Embryonic facial prominence (tissue), 1 donor: ENCODE data around the gene BCAR1.
"Not testable (repeated sequence)": the region's sequence is repeated elsewhere in the genome, so short reads cannot be mapped to it uniquely, and the experiment has no call there.

Experiments used
- DNase-seq: peaks from one replicate; pipeline ENCODE4 v3.0.0-alpha.2; 2016; ENCODE audit errors: extremely low spot score

The BCAR1 gene

GRCh38 chr16:75251280-75252048, at the start of gene BCAR1:
Gene BCAR1 (minus strand): TSS chr16:75251624. CDS start chr16:75251482, 142 bp downstream.
- no peak for DNase-seq

DNA sequence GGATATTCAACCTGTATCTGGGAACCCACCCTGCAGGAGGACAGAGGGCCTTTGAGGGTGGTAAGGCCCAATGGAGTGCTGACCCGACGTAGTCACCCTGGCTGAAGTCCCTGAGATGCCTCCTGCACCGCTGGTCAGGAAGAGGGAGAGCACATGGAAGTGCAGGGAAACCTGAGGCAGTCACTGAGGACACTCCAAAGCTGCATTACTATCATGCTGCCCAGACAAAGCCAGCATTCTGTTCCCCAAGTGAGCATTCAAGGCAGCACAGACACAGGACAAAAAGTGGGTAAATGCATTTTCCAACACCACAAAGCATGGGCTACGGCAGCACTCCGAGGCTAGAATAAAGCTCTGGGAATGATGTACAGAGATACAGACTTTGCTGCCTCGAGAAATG, 46.8 kb upstream of the BCAR1 start:
- DNase-seq: no peak

- DNase-seq: no peak
These were observed 45.2 kb upstream of the BCAR1 start for GRCh38 chr16:75296606-75297005.

- no peak for DNase-seq
These were observed 43.5 kb upstream of the BCAR1 start for GRCh38 chr16:75294773-75295459.

GRCh38 chr16:75293772-75294171, 42.3 kb upstream of the BCAR1 start:
- no peak for DNase-seq

DNA sequence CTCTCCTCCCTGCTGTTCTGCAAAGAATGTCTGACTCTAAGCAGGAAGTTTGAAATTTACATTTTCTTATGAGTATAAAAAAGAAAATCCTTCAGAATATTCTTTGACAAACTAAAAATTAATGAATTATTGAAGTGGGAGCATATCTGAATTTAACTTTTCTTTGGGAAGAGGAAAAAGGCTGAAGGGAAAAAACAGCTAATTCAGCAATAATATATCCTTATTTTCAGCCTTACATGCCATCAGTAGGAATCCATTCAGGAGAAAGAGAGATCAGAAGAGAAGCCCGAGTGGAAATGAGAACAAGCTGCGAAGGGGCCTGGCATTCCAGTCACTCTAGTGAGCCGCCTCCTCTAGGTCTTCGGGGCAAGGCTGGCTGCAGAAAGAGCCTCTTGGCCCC, 41.7 kb upstream of the BCAR1 start:
- DNase-seq: no peak

DNA sequence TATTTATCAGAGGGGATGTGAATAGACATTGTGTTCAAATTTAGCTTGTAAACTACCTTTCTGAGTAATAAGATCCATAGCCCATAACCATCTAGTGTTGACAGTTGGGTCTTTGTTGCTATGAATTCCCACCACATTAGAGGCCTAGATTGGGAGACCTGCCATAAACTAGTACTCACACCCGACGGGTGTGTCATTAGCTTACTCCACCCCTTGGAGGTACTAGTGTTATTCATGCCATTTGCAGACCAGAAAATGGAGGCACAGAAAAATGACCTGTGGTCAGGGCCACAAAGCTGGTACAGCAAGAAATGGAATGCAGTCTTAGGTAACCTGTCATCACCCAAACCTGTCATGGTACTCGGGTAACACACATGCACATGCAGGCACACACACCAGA, 41.3 kb upstream of the BCAR1 start:
- DNase-seq: no peak

DNA sequence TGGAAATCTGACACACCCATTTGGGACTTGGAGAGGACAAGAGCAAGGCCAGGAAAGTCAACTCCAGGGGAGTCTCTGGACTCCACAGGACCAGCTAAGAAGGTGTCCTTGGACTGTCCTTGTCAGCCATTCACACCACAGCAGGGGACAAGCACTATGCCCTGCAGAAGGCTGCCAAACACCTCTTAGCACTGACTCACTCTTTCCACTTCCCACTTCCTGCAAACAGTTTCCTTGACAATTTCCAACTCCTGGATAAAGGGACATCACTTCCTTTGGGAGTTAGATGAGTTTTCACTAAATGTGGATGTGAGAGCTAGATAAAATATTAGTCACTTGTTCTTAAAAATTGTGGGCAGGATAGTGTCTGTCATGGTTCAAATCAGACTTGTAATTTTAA, 37.8 kb upstream of the BCAR1 start:
- no peak for DNase-seq

DNA sequence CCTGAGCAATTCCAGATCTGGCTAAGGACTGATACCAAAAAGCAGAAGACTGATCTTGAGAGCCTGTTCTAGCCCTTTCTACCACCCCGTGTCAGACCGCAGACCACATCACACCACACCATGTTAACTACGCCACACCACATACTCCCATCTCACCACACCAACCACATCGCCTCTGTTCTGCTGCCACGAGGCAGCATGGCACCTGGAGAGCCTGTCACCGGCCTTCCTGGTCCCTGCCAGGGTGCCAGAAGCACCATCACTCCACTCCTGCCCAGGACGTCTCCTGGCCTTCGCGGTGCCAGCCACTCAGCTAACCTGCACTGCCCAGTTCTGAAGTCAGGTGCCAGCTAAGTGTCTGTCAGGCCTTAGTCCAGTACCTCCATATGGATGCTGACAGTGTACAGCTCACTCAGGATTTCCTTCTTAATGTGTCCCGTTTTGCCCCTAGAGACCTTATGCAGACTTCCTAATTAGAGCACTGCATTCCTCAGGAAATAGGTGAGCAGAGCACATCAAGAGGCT, 37.2 kb upstream of the BCAR1 start:
- DNase-seq: no peak

- DNase-seq: no peak
These were observed 36.8 kb upstream of the BCAR1 start for GRCh38 chr16:75288181-75288580.

DNA sequence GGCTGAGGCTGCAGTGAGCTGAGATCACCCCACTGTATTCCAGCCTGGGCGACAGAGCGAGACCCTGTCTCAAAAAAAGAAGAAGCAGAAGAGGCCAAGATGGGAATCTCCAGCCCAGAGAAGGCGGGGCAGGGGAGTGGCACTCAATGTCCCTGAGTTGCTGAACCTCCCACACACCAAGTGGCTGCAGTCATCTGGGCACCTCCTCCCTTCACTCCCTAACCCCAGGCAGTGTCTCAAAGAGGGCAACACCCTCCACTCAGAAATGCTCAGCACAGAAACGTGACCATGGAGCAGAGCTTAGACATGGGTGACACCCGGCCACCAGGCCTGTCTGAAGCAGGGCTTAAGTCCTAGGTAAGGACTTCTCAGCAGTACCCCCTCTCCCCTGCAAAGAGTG, 36.3 kb upstream of the BCAR1 start:
- no peak for DNase-seq

GRCh38 chr16:75286389-75286788, 35.0 kb upstream of the BCAR1 start:
- DNase-seq: no peak

DNA sequence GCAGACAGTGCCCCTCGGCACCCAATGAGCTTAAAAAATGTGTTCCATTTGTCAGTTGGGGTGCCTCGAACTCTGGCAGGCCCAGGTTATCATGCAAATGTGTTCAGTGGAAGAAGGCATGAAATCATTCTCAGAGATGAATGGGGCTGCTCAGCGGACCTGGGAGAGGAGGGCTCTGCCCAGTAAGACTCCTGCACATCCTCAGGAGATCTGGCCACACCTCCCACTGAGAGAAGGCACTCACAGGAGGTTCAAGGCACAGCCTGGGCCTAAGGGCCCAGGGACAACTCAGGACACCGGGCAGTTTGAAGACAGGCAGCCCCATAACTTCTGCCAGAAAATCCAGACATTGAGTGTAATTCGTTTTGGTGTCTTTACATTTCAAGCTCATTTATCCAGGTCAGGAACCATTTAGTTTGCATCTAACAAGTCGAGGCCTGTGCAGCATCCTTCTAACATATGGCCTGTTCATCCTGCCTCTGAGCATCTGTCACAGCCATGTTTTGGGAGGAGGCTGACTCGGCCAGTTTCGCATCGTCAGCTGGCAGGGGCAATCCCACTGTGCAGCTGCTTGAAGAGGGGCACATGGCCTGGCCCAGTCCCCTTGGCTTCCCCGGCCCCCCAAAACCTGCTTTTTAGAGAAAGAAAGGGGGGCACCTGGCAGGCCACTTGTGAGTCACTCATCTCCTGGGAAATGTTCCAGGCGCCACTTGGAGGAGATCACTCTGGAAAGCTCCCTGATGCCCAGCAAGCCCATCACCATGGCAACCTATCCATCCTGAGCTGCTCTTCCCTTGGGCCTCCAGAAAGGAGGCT, 31.2 kb upstream of the BCAR1 start:
- no peak for DNase-seq

DNA sequence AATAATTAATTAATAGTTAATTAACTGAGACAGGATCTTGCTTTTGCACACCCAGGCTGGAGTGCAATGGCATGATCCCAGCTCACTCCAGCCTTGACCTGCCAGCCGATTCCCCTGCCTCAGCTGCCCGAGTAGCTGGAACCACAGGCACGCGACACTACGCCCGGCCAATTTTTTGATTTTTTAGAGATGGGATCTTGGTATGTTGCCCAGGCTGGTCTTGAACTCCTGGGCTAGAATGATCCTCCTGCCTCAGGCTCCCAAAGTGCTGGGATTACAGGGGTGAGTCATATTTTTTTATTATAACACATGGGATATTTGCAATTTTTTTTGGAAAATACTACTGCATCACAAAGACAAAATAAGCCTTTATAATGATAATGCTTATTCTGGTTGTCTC, 30.4 kb upstream of the BCAR1 start:
- DNase-seq: no peak

DNA sequence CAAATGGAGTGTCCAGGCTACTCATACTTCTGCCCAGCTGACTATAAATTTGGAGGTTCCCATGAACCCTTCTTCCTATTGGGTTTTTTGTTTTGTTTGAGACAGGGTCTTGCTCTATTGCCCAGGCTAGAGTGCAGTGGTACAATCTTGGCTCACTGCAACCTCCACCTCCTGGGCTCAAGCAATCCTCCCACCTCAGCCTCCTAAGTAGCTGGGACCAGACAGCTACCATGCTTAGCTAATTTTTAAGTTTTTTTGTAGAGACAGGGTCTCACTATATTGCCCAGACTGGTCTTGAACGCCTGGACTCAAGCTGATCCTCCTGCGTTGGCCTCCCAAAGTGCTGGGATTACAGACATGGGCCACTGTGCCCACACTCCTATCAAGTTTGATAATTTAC, 29.6 kb upstream of the BCAR1 start:
- not testable (repeated sequence) for DNase-seq

DNA sequence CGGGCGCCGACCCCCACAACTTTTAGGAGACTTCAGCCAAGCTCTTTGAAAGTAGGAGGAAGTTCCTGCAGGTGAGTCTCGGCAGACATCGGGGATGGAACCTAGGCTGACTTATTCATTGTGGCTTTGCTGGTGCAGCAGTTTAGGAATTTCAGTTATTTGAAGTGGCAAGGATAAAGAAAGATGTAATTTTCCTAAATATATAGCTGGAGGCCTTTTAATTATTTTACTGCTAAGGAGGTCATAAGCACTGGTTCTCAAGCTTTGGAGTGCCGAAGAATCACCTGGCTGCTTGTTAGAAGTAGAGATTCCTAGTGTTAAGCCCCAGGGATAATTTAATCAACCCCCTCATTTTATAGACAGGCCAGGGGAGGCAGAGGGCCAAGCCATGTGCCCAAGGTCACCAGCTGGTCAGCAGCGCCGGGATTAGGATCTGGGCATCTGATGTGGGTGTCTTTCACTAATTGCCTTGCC, 28.9 kb upstream of the BCAR1 start:
- no peak for DNase-seq

DNA sequence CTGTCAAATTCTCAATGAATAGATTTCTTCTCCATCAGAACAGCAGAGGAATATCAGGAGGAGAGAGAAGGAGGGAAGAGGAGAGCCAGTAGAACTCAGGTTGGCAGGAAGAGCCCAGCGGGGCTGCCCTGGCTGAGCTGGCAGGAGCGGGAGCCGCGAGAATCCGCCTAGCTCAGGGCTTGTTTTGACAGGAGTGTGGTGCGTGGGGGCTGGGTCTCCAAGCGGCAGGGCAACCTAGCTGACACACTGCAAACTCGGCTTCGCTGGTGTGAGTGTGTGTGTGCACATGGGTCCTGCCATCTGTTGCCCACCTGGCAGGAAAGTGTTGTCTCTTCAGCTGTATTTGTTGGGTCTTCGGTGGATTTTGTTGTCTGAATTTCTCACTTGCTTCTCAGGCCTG, 27.9 kb upstream of the BCAR1 start:
- no peak for DNase-seq

DNA sequence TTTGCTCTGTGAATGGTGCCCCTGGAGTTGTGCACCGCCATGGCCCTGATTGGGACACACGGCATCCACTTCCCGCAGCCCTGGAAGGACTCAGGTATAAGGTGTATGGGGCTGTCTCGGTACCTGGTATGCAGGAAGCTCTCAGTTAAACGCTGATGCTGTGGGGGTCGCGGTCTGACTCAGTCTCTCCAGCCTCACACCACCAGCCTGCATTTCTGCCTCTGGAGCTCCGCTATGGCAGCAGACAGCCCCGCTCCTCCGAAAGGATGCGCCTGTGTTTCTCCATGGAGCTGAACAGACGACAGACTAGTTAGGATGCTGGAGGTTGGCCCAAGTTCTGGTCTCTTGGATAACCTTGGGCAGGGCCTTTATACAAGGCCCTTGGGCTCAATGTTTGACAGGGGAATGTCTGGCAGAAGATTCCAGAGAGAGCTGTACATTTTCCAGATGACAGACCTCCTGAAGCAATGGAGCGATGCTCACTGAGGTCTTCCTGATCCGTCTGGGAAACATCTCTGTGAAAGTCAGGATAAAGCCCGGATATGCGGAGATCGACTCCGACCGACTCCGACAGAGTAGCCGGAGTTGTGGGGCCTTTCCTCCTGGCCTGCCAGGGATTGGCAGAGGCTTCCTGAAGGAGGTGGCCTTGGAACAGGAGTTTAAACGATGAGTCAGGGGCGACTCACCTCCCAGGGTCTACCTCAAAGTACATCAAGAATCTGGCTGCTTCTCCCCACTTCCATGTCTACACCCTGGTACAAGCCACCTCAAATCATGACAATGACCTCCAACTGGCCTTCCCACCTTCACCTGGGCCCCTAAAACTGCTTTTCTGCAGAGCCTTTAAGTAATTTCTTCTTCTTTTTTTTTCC, 21.9 kb upstream of the BCAR1 start:
- DNase-seq: no peak

GRCh38 chr16:75272629-75273028, 21.2 kb upstream of the BCAR1 start:
- not testable (repeated sequence) for DNase-seq

DNA sequence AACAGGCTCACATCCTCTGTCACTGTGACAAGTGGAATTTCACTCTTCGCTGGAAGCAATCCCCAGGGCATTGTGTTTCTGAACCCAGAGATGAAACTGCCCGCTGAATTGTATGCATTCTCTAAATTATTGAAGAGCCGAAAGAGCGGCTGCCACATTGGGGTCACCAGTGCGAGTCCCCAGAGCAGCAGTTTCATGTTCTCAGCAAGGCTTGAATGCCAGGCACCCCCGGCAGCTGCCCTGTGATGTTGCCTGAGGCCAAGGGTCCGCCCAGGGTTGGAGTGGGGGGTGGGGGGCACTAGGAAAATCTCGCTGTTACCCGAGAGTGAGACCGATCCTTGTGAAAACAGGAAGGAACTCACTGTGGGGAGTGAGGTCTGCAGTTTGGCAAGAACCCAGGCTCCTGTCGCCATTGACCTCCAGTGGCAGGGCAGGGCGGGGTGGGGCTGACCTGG, 20.7 kb upstream of the BCAR1 start:
- no peak for DNase-seq

GRCh38 chr16:75271441-75272096, 20.1 kb upstream of the BCAR1 start:
- no peak for DNase-seq
